HG03280 (cell line): ENCODE measurements around the gene HOXA3.

Experiments used
- ATAC-seq: cut with Tn5 transposase; IDR thresholded peaks from one replicate; pipeline ENCODE4 v1.9.1; 2021; ENCODE audit warnings: mild to moderate bottlenecking, moderate library complexity; ENCODE audit not compliant: unreplicated experiment

The HOXA3 gene

DNA sequence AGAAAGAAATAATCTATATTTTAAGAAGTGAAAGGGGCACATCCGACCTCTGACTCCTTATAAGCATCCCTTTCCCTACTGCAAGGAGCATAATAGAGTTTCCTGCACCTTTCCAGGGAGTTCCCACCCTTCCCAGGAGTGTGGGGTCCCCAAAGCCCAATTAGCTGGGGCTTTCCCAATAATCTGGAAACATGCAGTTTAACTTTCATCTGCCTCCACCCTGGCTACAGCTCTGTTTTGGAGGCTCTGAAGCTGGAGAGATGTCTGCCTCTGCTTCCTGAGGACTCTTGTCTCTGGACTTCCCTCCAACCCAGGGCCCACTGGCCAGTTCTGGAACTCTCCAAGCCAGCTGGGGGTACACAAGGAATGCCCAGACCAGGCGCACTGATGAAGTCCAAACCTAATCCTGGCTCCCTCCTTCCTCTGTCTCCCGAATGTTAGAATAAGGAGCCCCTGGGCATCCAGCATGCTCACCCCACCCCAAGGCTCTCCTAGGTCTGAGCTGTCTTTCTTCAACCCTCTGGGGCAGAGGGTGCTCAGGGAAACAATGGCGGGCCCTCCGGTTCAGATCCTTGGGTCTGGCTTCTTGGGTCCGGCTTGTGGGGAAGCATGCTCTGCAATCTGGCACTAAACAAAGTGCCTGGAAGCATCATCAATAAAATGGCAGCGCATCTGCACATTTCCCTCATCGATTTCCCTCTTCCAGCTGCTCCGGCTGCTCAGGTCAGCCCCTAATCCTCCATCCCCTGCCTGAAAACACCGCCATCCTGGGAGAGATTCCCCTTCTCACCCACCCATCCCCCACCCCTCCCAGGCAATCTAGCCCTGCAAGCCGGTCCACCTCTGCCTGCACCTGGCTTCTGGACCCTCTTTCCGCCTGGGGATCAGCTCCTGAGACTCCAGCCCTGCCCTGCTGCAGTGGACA lies 35.2 kb downstream of the HOXA3 start:
- no peak for ATAC-seq

DNA sequence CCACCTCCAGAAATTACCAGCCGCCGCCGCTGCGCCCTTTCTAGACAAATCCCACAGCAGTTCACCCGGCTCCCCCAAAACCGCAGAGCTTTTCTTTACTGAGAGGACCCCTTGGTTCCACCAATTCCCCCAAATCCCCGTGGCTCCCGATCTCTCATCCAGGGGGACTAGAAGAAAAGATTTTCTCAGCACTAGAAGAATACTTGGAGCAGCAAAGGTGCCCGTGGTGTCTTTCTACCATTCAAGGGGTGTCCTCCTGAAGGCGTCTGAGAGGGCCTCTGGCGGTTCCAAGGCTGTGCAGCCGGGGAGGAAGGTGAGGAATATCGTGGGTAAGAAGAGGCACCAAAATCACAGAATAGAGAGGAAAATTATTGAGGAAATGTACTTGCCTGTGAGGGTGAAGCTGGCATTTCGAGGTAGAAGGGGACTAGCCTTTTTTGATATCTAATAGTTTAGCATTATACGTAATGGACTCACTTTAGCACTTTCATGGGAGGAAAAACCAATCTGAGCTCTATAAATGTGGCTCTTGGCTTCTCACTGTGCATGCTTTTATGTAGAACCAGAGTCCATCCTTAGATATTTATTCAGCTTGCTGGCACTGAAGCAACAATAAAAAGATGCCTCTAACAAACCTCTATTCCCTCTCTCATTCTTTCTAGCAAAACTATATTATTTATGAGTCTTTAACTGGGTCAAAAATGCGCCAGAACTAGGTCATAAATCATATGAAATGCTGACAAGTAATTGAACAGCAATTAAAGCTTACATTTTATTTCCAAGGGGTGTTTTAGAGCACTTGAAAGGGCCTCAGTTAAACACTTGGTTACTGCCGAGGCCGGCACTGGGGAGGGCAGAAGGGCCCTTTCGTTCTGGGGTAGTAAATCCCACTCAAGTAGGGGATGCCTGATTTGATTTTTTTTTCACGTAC lies 36.1 kb downstream of the HOXA3 start:
- no peak for ATAC-seq

DNA sequence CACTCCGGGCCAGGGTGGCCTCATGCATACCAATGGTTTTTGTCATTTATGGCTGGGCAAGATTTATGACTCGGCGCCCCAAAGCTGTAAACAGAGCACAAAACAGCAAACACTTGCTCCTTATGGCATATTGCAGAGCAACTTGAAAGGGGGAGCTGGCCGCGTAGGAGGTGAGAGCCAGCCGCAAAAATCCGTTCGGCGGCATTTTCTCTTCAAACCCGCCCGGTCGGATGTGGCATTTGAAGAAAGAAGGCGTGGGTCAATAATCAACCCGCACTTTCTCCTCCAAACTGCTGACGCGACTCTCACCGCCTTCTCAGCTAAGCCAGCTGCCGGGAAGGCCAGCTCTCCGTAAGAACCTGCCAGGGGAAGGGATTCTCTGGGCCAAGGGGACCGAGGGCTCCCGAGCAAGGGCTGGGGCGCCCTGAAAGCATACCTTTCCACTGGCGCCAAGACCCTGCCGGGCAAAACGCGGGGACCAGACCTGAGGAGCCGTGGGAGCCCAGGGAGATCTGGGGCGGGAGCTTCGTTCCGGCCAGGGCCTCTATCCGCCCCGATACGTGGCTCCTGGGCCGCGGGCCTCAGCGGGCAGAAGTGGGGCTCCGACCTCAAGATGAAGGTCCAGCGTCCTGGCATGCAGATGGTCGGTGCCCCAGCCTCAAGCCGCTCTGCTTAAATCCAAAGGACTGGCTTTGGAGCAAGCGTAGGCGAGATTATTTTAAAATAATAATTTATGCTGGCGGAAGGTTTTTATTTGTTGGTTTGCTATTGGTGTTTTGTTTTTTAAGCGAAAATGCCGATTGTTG lies 37.0 kb downstream of the HOXA3 start:
- ATAC-seq, result no peak

GRCh38 chr7:27114881-27115220 lies 37.5 kb downstream of the HOXA3 start:
- no peak for ATAC-seq

DNA sequence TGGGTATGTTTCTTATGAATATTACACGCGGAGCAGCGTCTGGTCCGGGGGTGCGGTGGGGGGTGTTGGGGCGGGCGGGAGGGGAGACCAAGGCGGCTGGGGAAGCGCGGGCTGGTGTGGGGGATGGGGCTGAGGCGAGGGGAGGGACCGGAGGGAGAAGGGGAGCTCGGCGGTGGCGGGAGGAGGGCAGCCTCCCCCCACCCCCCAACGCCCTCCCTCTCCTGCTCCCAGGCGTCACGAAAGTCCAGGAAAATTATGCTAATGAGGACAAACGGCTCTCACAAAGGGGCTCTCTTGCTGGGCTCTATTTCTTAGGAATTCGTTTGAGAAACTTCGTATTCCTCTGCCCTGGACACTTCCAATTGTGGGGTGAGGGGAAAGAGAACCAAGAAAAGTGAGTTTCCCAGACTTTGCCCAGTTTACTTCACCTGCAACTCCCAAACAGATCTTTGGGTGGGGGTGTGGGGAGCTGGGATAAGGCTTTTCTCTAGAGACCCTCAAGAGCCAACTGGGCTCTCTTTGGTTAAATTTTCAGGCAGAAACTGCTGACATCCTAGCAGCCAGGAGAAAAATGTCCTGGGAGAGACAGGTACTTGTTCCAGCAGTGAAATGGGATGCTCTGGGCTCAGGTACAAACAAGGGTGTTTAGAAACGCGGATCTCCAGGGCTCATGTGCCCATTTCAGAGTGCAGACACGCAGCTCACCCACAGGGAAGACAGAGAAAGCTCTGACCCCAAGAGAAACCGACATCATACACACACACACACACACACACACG lies 38.2 kb downstream of the HOXA3 start:
- ATAC-seq, result no peak

DNA sequence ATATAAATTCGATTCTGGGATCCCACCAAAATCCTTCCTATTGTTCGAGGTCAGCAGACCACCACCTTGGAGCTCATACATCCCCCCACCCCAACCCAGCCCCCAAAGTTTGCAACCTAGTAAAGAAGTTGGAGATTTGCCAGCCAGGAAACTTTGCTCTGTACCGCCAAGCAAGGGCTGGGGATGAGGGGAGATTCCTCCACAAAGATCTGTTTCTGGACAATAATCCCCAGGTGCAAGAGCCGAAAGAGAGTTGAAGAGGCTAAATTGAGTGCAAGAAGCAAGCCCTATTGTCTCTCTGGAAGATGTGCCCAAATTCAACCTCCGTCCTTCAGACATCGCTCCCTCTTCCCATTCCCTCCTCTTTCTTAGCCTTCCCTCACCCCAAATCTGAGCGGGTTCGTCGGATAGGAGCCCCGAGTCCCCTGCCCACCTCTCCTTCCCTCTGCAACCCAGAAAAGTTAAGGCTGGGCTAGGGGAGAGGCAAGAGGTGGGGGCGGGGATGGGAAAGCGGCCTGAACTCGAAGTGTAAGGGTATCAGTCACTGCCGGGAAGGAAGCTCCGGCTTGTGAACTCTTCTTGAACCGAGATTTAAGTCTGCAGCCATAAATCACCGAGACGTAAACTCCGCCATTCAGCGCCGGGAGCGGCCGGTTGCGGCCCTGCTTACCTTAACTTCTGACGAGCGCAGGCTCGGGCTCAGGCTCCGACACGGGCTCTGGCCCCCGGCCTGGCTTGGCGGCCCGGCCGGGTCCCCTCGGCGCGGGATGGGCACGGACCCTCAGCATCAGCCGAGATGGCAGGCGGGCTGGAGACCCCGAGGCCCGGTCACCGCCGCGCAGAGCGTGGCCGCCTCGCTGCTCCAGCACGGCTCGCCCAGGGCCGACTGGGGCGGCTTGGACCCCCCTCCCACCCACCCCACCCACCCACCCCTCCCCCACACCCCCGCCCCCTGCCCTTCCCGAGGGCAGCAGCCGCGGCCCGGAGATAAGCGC lies 39.1 kb downstream of the HOXA3 start:
- ATAC-seq, result no peak

DNA sequence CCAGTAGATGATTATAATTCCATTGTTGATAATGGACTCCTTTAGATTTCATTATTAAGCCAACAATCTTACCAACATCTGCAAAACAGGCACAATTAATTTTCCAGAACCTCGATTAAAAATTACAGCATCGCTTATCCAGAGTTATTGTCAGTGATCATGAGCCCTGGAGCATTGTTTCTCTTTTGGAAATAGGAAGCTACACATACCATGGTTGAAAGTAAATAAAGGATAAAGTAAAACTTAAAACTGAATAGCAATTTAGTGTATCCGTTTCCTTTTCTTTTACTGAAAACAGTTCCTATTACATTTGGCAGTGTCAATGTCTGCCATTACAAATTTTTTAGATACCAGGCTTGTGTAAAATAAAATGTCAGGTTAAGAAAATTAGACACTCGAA lies 40.0 kb downstream of the HOXA3 start:
- ATAC-seq, result no peak

GRCh38 chr7:27111751-27112277 lies 40.6 kb downstream of the HOXA3 start:
- ATAC-seq, result no peak

- ATAC-seq, result no peak
Observed at GRCh38 chr7:27111042-27111750, 41.2 kb downstream of the HOXA3 start.

DNA sequence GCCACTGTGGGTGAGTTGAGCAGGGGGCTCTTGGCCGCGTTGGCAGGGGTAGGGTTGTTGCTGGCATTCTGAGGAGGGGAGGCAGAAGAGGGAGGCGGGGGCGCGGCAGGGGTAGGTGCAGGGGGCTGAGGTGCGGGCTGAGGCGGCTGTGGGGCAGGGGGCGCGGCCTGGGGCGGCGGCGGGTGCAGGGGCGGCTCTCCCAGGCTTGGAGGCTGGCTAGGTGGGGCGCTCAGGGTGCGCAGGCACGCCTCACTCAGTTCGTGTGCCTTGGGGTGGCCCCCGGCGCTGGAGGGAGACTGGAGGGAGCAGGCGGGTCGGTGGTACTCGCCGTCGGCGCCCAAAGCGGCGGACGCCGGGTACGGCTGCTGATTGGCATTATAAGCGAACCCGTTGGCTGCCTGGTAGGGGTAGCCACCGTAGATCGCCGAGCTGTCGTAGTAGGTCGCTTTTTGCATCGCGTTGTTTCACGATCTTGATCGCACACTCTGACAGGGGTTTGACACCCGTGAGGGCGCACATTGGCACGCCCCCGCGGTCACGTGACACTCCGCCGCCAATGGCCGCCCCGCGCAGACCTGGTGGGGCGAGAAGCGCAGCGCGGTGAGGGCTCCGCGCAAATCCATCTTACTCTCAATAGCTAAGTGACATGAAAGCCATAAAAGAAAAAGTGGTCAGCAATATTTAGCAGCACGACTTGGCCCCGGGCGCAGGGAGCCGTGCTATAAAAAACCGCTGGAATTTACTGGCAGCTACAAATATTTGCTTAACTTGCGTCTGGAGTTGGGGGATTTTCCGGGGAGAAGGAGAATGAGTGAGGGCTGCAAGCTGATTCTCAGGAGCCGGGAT lies 42.0 kb downstream of the HOXA3 start:
- no peak for ATAC-seq

DNA sequence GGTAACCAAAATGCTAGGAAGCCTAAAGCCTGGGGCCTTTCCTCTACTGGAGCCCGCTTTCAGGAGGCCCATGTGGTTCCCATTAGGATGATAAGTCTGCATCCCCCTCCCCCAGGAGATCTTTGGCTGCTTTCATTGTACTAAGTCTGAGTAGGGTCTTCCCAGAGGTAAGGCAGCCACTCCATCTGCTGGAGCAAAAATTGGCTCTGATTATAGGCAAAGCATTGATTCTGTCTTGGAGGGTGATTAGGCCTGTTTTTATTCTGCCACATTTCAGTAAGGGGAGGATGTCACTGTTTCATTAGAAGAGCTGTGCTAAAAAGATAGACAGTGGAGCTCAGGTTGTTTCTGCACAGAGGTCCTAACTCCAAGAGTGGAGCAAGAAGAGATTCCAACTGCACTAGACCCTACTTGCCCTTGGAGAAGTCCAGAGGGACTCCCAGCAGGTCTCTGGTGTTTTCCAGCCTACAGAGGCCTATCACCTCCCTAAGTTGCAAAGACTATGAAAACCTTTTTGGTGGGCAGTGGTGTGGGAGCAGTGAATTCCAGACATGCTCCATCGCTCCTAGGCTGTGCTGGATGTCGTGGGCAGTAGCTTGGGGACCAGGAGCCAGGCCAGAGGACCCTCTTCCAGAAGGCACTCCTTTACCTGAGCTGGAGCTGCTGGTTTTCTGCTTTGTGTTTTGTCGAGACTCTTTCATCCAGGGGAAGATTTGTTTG lies 42.8 kb downstream of the HOXA3 start:
- ATAC-seq, result no peak

- ATAC-seq, result no peak
Observed at GRCh38 chr7:27108390-27109127, 43.8 kb downstream of the HOXA3 start.

- no peak for ATAC-seq
Observed at GRCh38 chr7:27107391-27108381, 44.7 kb downstream of the HOXA3 start.

DNA sequence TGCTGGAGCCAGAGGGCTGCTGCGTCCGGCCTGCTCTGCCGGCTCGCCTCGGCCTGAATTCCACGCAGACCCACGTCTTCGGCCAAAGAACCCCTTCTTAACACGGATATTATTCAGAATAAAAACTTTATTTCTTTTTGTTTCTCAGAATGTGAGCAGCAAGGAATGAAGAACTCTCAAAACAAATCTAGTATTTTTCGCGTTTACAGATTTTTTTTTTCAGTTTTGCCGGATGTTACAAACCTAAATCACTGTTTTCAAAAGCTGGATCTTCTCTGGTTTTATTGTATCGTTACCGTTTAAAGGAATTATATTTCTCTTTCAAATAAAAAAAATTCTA lies 45.5 kb downstream of the HOXA3 start:
- ATAC-seq, result no peak
